Measurements from ENCODE around the gene PDGFA.
A peak's percentile ranks its signal among the peaks of the same experiment; 100 is the strongest.

The PDGFA gene

GRCh38 chr7:516606-517456 is 2.8 kb downstream of the PDGFA start:
- DNase-seq (peak; percentile 59), ATAC-seq (peak; percentile 37)

GRCh38 chr7:516216-516605 is 3.4 kb downstream of the PDGFA start:
- no peak for DNase-seq
- ATAC-seq: no peak

GRCh38 chr7:515628-516027 is 4.0 kb downstream of the PDGFA start:
- ATAC-seq: no peak
- no peak for DNase-seq

- DNase-seq: peak; percentile 47
These were observed 4.7 kb downstream of the PDGFA start for GRCh38 chr7:514651-515598.

GRCh38 chr7:514242-514641 is 5.4 kb downstream of the PDGFA start:
- DNase-seq: no peak
- no peak for ATAC-seq

More at GRCh38 chr7:514651-515598, 4.7 kb downstream of the PDGFA start:
- ATAC-seq: no peak

GRCh38 chr7:513521-514166 is 6.0 kb downstream of the PDGFA start:
- DNase-seq: no peak
- ATAC-seq: peak; percentile 14

GRCh38 chr7:512541-513311 is 6.9 kb downstream of the PDGFA start:
- ATAC-seq: no peak
- DNase-seq: no peak

GRCh38 chr7:512146-512510 is 7.5 kb downstream of the PDGFA start:
- ATAC-seq: no peak
- DNase-seq: no peak

- no peak for ATAC-seq
- no peak for DNase-seq
These were observed 8.0 kb downstream of the PDGFA start for GRCh38 chr7:511476-512145.

GRCh38 chr7:510782-511281 is 8.8 kb downstream of the PDGFA start:
- ATAC-seq: no peak

GRCh38 chr7:510131-510481 is 9.5 kb downstream of the PDGFA start:
- DNase-seq (no peak), ATAC-seq (no peak)

More at GRCh38 chr7:510782-511281, 8.8 kb downstream of the PDGFA start:
- no peak for DNase-seq

- DNase-seq: no peak
- ATAC-seq: no peak
These were observed 10.1 kb downstream of the PDGFA start for GRCh38 chr7:509426-510130.

- no peak for ATAC-seq
- DNase-seq: no peak
These were observed 11.0 kb downstream of the PDGFA start for GRCh38 chr7:508461-509170.

- no peak for DNase-seq
- no peak for ATAC-seq
These were observed 11.9 kb downstream of the PDGFA start for GRCh38 chr7:507623-508300.

GRCh38 chr7:506921-507622 is 12.6 kb downstream of the PDGFA start:
- ATAC-seq (no peak), DNase-seq (no peak)

- ATAC-seq: no peak
These were observed 13.2 kb downstream of the PDGFA start for GRCh38 chr7:506391-506831.

GRCh38 chr7:505171-505570 is 14.5 kb downstream of the PDGFA start:
- DNase-seq (no peak), ATAC-seq (no peak)

More at GRCh38 chr7:506391-506831, 13.2 kb downstream of the PDGFA start:
- DNase-seq: no peak

Measured in stimulated activated naive CD8-positive, alpha-beta T cell treated with anti-CD3 and anti-CD28 coated beads, Interleukin-15, Interleukin-2, amounts not matched to agents 100 U/mL and 50 U/mL, for 24 hours (primary cell).